Astrocyte (in vitro differentiated cells and primary cell): ENCODE measurements around the gene VPS13D. TPM values are rescaled to one million over a fixed set of nuclear protein-coding genes. Genes with fewer than 3 reads are reported as not detected.

Source experiments
- DNase-seq: peaks from one replicate; pipeline ENCODE4 v3.0.0-alpha.2; 2010; ENCODE audit warnings: low read depth
- FAIRE-seq: peaks from 2 replicates; lab custom pipeline; 2011; peaks lifted over from hg19 to GRCh38; lab: Jason Lieb, UNC
- H2AFZ ChIP-seq: 2 replicates; pipeline ENCODE4 v1.6.0; 2012; ENCODE audit warnings: low read depth, low read length, inconsistent platforms
- H3K27ac ChIP-seq: 2 replicates; pipeline ENCODE4 v1.5.1; 2011; ENCODE audit warnings: low read depth, low read length, inconsistent platforms
- H3K27me3 ChIP-seq: 2 replicates; pipeline ENCODE4 v1.6.0; 2011; ENCODE audit warnings: low read length, inconsistent platforms; ENCODE audit not compliant: insufficient read depth
- H3K36me3 ChIP-seq: 2 replicates; pipeline ENCODE4 v1.5.1; 2011; ENCODE audit warnings: low read length, inconsistent platforms; ENCODE audit not compliant: insufficient read depth
- H3K4me1 ChIP-seq: 2 replicates; pipeline ENCODE4 v1.5.1; 2011; ENCODE audit warnings: low read length, inconsistent platforms; ENCODE audit not compliant: insufficient read depth
- H3K4me2 ChIP-seq: 2 replicates; pipeline ENCODE4 v1.6.0; 2012; ENCODE audit warnings: low read length, inconsistent platforms
- H3K4me3 ChIP-seq: 2 replicates; pipeline ENCODE4 v1.5.1; 2011; ENCODE audit warnings: low read depth, mild to moderate bottlenecking, low read length, inconsistent platforms; ENCODE audit not compliant: insufficient read depth
- H3K79me2 ChIP-seq: 2 replicates; pipeline ENCODE4 v1.6.0; 2012; ENCODE audit warnings: mild to moderate bottlenecking, low read length, inconsistent platforms; ENCODE audit not compliant: insufficient read depth
- H3K9ac ChIP-seq: 2 replicates; pipeline ENCODE4 v1.6.0; 2012; ENCODE audit warnings: mild to moderate bottlenecking, low read length, inconsistent platforms
- H3K9me3 ChIP-seq: 2 replicates; pipeline ENCODE4 v1.5.1; 2012; ENCODE audit warnings: low read depth, mild to moderate bottlenecking, low read length, inconsistent platforms; ENCODE audit not compliant: insufficient read depth
- H4K20me1 ChIP-seq: 2 replicates; pipeline ENCODE4 v1.6.0; 2012; ENCODE audit warnings: low read length, inconsistent platforms; ENCODE audit not compliant: insufficient read depth
- H3K27ac Mint-ChIP-seq: one replicate; pipeline ENCODE4 v1.8.0; 2021; ENCODE audit warnings: mild to moderate bottlenecking, mixed read lengths; ENCODE audit not compliant: unreplicated experiment
- H3K27me3 Mint-ChIP-seq: one replicate; pipeline ENCODE4 v1.8.0; 2021; ENCODE audit warnings: low read depth, mixed read lengths; ENCODE audit not compliant: unreplicated experiment
- H3K36me3 Mint-ChIP-seq: one replicate; pipeline ENCODE4 v1.8.0; 2021; ENCODE audit warnings: low read depth, mixed read lengths; ENCODE audit not compliant: unreplicated experiment
- H3K4me1 Mint-ChIP-seq: one replicate; pipeline ENCODE4 v1.8.0; 2021; ENCODE audit warnings: low read depth, mixed read lengths; ENCODE audit not compliant: unreplicated experiment
- H3K4me3 Mint-ChIP-seq: one replicate; pipeline ENCODE4 v1.8.0; 2021; ENCODE audit warnings: mild to moderate bottlenecking, moderate library complexity, mixed read lengths; ENCODE audit not compliant: unreplicated experiment
- H3K9me3 Mint-ChIP-seq: one replicate; pipeline ENCODE4 v1.8.0; 2021; ENCODE audit warnings: mild to moderate bottlenecking, mixed read lengths; ENCODE audit not compliant: unreplicated experiment
- CTCF ChIP-seq: IDR thresholded peaks from 2 replicates; pipeline ENCODE4 v1.5.1; 2011; ENCODE audit warnings: low read depth, mild to moderate bottlenecking, inconsistent platforms, low read length, moderate library complexity; ENCODE audit not compliant: insufficient read depth
- EZH2 ChIP-seq: IDR thresholded peaks from 2 replicates; pipeline ENCODE4 v1.6.1; 2012; ENCODE audit warnings: mild to moderate bottlenecking, low read length, inconsistent platforms; ENCODE audit not compliant: insufficient read depth
- total RNA-seq: library from RNA; stranded (reverse); gene quantifications from 2 replicates; pipeline ENCODE4 v1.2.1, GENCODE V29; 2021

VPS13D gene
- total RNA-seq, 1 donor from 2014 or later = 25.9 TPM

- TF ChIP-seq CTCF (no peak), EZH2 (no peak)
- H3K79me2 ChIP-seq = no peaks in the 10 kb centered on the region
Observed at GRCh38 chr1:12183095-12183794, 46.6 kb upstream of the VPS13D start.

GRCh38 chr1:12184008-12184681, 45.7 kb upstream of the VPS13D start:
- Histone ChIP-seq H4K20me1 (no peaks in the 10 kb centered on the region), H3K27ac (peak overlapping the region; percentile 42), H2AFZ (peak overlapping the region; percentile 85), H3K36me3 (no peaks in the 10 kb centered on the region), H3K9ac (peak overlapping the region; percentile 69), H3K79me2 (no peaks in the 10 kb centered on the region), H3K4me1 (peaks cover 17% of the 10 kb centered on the region), H3K27me3 (peaks cover 6% of the 10 kb centered on the region), H3K4me2 (peak overlapping the region; percentile 62), H3K4me3 (no peak overlapping the region), H3K9me3 (no peaks in the 10 kb centered on the region)
- H3K27ac Mint-ChIP-seq = peak overlapping the region; percentile 34
- no peak overlapping the region for H3K4me3 Mint-ChIP-seq
- no peaks in the 10 kb centered on the region for H3K9me3 Mint-ChIP-seq
- H3K27me3 Mint-ChIP-seq = peaks cover 35% of the 10 kb centered on the region
- FAIRE-seq (no peak), DNase-seq (peak; percentile 50)
- peaks cover 10% of the 10 kb centered on the region for H3K4me1 Mint-ChIP-seq
- no peaks in the 10 kb centered on the region for H3K36me3 Mint-ChIP-seq
- TF ChIP-seq EZH2 = no peak
- TF ChIP-seq CTCF = no peak

More at GRCh38 chr1:12183095-12183794, 46.6 kb upstream of the VPS13D start:
- Histone ChIP-seq H3K36me3 (no peaks in the 10 kb centered on the region), H3K4me1 (peaks cover 26% of the 10 kb centered on the region), H3K27me3 (peaks cover 6% of the 10 kb centered on the region), H2AFZ (no peak overlapping the region), H3K9ac (no peak overlapping the region), H3K9me3 (no peaks in the 10 kb centered on the region), H4K20me1 (no peaks in the 10 kb centered on the region), H3K4me2 (no peak overlapping the region), H3K27ac (no peak overlapping the region), H3K4me3 (no peak overlapping the region)
- DNase-seq = no peak
- no peak for FAIRE-seq
- peaks cover 34% of the 10 kb centered on the region for H3K27me3 Mint-ChIP-seq
- H3K36me3 Mint-ChIP-seq = no peaks in the 10 kb centered on the region
- peaks cover 16% of the 10 kb centered on the region for H3K4me1 Mint-ChIP-seq
- H3K27ac Mint-ChIP-seq = no peak overlapping the region
- no peak overlapping the region for H3K4me3 Mint-ChIP-seq
- peaks cover 2% of the 10 kb centered on the region for H3K9me3 Mint-ChIP-seq
